ENCODE results near the gene SLC6A11. TPM values are rescaled to one million over a fixed set of nuclear protein-coding genes. Genes with fewer than 3 reads are reported as not detected.

The SLC6A11 gene
- total RNA-seq, 2 experiments from 2014 or later: not detected

- no peaks in the 10 kb centered on the region for H3K36me3 ChIP-seq (ENCODE audit: insufficient read depth, low read length)
- ATAC-seq (ENCODE audit: poor library complexity) (no peak), DNase-seq (no peak)
- no peaks in the 10 kb centered on the region for H3K9me3 Mint-ChIP-seq
- CTCF ChIA-PET: no interaction called here
- peaks cover 0 to 2% of the 10 kb centered on the region in 2 experiments for H3K27me3 ChIP-seq (ENCODE audit: control insufficient read depth in 1 of 2, insufficient read depth in 2 of 2, low read length in 2 of 2)
- no peak overlapping the region for H3K4me3 Mint-ChIP-seq
- H3K4me3 ChIP-seq (ENCODE audit: low read length): no peak overlapping the region
- no peaks in the 10 kb centered on the region for H3K4me1 ChIP-seq (ENCODE audit: insufficient read depth, low read length)
- H3K9me3 ChIP-seq (ENCODE audit: control insufficient read depth in 1 of 2, insufficient read depth in 1 of 2, low read length in 2 of 2): no peaks in the 10 kb centered on the region
- POLR2A ChIA-PET: no interaction called here
- H3K27ac Mint-ChIP-seq: no peak overlapping the region
- no peak for TF ChIP-seq CTCF (IDR thresholded peaks at IDR 0.05)
- no peaks in the 10 kb centered on the region for H3K36me3 Mint-ChIP-seq (ENCODE audit: low read depth)
- H3K4me1 Mint-ChIP-seq (ENCODE audit: low read depth): no peaks in the 10 kb centered on the region
- H3K27ac ChIP-seq (ENCODE audit: low read depth in 1 of 2, low read length in 2 of 2): no peak overlapping the region
- H3K27me3 Mint-ChIP-seq: peaks cover 68% of the 10 kb centered on the region
- intact Hi-C loops (cut with DNase I, micrococcal nuclease): no loop called here
Measured at GRCh38 chr3:10781981-10782380, 34.0 kb upstream of the SLC6A11 start.

GRCh38 chr3:10783360-10784351 is 32.4 kb upstream of the SLC6A11 start:
- Mint-ChIP-seq H3K27me3 (peaks cover 61% of the 10 kb centered on the region), H3K9me3 (no peaks in the 10 kb centered on the region), H3K27ac (no peak overlapping the region), H3K4me1 (ENCODE audit: low read depth) (no peaks in the 10 kb centered on the region), H3K4me3 (no peak overlapping the region), H3K36me3 (ENCODE audit: low read depth) (no peaks in the 10 kb centered on the region)
- Histone ChIP-seq H3K4me3 (ENCODE audit: low read length) (no peak overlapping the region), H3K4me1 (ENCODE audit: insufficient read depth, low read length) (no peaks in the 10 kb centered on the region), H3K36me3 (ENCODE audit: insufficient read depth, low read length) (no peaks in the 10 kb centered on the region), H3K9me3 (ENCODE audit: control insufficient read depth in 1 of 2, insufficient read depth in 1 of 2, low read length in 2 of 2) (no peaks in the 10 kb centered on the region), H3K27me3 (ENCODE audit: control insufficient read depth in 1 of 2, insufficient read depth in 2 of 2, low read length in 2 of 2) (peaks cover 0 to 2% of the 10 kb centered on the region in 2 experiments), H3K27ac (ENCODE audit: low read depth in 1 of 2, low read length in 2 of 2) (no peak overlapping the region)
- intact Hi-C loops (cut with DNase I, micrococcal nuclease): no loop called here
- TF ChIP-seq CTCF (IDR thresholded peaks at IDR 0.05): peak; percentile 89
- ChIA-PET CTCF (no interaction called here), POLR2A (no interaction called here)
- no peak for ATAC-seq (ENCODE audit: poor library complexity)
- peak in 6 of 14 experiments; percentile 6 to 58 (median 26) for DNase-seq

GRCh38 chr3:10786640-10787039 is 29.4 kb upstream of the SLC6A11 start:
- H3K36me3 Mint-ChIP-seq (ENCODE audit: low read depth): no peaks in the 10 kb centered on the region
- H3K27ac Mint-ChIP-seq: no peak overlapping the region
- no peak overlapping the region for H3K4me3 ChIP-seq (ENCODE audit: low read length)
- no peaks in the 10 kb centered on the region for H3K4me1 ChIP-seq (ENCODE audit: insufficient read depth, low read length)
- ATAC-seq (ENCODE audit: poor library complexity) (no peak), DNase-seq (no peak)
- no peak for TF ChIP-seq CTCF (IDR thresholded peaks at IDR 0.05)
- no peaks in the 10 kb centered on the region for H3K4me1 Mint-ChIP-seq (ENCODE audit: low read depth)
- no peak overlapping the region for H3K27ac ChIP-seq (ENCODE audit: low read depth in 1 of 2, low read length in 2 of 2)
- H3K27me3 ChIP-seq (ENCODE audit: control insufficient read depth in 1 of 2, insufficient read depth in 2 of 2, low read length in 2 of 2): no peaks in the 10 kb centered on the region
- H3K9me3 Mint-ChIP-seq: no peaks in the 10 kb centered on the region
- intact Hi-C loops (cut with DNase I, micrococcal nuclease): no loop called here
- CTCF ChIA-PET: no interaction called here
- peaks cover 52% of the 10 kb centered on the region for H3K27me3 Mint-ChIP-seq
- no peaks in the 10 kb centered on the region for H3K36me3 ChIP-seq (ENCODE audit: insufficient read depth, low read length)
- H3K9me3 ChIP-seq (ENCODE audit: control insufficient read depth in 1 of 2, insufficient read depth in 1 of 2, low read length in 2 of 2): no peaks in the 10 kb centered on the region
- POLR2A ChIA-PET: no interaction called here
- H3K4me3 Mint-ChIP-seq: no peak overlapping the region

Measured in CD4-positive, alpha-beta T cell (primary cell).